HG03378 (cell line): Measurements from ENCODE around the gene STXBP6.
"Not testable (repeated sequence)": the region's sequence is repeated elsewhere in the genome, so short reads cannot be mapped to it uniquely, and the experiment has no call there.

Experiments
- ATAC-seq: cut with Tn5 transposase; IDR thresholded peaks from one replicate; pipeline ENCODE4 v1.9.1; 2021; ENCODE audit warnings: mild to moderate bottlenecking, moderate library complexity; ENCODE audit not compliant: unreplicated experiment

The STXBP6 gene

GRCh38 chr14:24959791-24960331 lies 90.1 kb downstream of the STXBP6 start:
- ATAC-seq = peak; percentile 63

- ATAC-seq = no peak
These were observed 91.7 kb downstream of the STXBP6 start for GRCh38 chr14:24958271-24958670.

GRCh38 chr14:24957814-24958213 lies 92.1 kb downstream of the STXBP6 start:
- ATAC-seq = no peak

- ATAC-seq = no peak
These were observed 93.8 kb downstream of the STXBP6 start for GRCh38 chr14:24956104-24956503.

- ATAC-seq = no peak
These were observed 95.3 kb downstream of the STXBP6 start for GRCh38 chr14:24954700-24955037.

GRCh38 chr14:24954037-24954699 lies 95.8 kb downstream of the STXBP6 start:
- peak; percentile 63 for ATAC-seq

- ATAC-seq = no peak
These were observed 96.9 kb downstream of the STXBP6 start for GRCh38 chr14:24952851-24953666.

GRCh38 chr14:24948261-24948847 lies 101.6 kb downstream of the STXBP6 start:
- ATAC-seq = no peak

GRCh38 chr14:24947131-24947530 lies 102.8 kb downstream of the STXBP6 start:
- ATAC-seq = no peak

- no peak for ATAC-seq
These were observed 105.1 kb downstream of the STXBP6 start for GRCh38 chr14:24944800-24945199.

- ATAC-seq = no peak
These were observed 106.9 kb downstream of the STXBP6 start for GRCh38 chr14:24943024-24943423.

GRCh38 chr14:24941719-24942118 lies 108.2 kb downstream of the STXBP6 start:
- no peak for ATAC-seq

GRCh38 chr14:24940213-24940783 lies 109.6 kb downstream of the STXBP6 start:
- ATAC-seq = no peak

GRCh38 chr14:24938593-24938992 lies 111.4 kb downstream of the STXBP6 start:
- ATAC-seq = no peak

GRCh38 chr14:24937300-24937699 lies 112.6 kb downstream of the STXBP6 start:
- ATAC-seq = no peak

- not testable (repeated sequence) for ATAC-seq
These were observed 113.2 kb downstream of the STXBP6 start for GRCh38 chr14:24936773-24937172.

- ATAC-seq = no peak
These were observed 114.2 kb downstream of the STXBP6 start for GRCh38 chr14:24935796-24936195.

GRCh38 chr14:24928386-24928900 lies 121.5 kb downstream of the STXBP6 start:
- ATAC-seq = no peak

- ATAC-seq = no peak
These were observed 122.1 kb downstream of the STXBP6 start for GRCh38 chr14:24927809-24928208.

GRCh38 chr14:24925771-24926374 lies 124.1 kb downstream of the STXBP6 start:
- no peak for ATAC-seq

GRCh38 chr14:24924544-24924943 lies 125.4 kb downstream of the STXBP6 start:
- no peak for ATAC-seq
